Stromal cell of bone marrow (primary cell): Measurements from ENCODE around the gene BID.

Experiments
- DNase-seq: peaks from one replicate; pipeline ENCODE4 v3.0.0-alpha.2; 2012; ENCODE audit warnings: low read depth

BID gene

DNA sequence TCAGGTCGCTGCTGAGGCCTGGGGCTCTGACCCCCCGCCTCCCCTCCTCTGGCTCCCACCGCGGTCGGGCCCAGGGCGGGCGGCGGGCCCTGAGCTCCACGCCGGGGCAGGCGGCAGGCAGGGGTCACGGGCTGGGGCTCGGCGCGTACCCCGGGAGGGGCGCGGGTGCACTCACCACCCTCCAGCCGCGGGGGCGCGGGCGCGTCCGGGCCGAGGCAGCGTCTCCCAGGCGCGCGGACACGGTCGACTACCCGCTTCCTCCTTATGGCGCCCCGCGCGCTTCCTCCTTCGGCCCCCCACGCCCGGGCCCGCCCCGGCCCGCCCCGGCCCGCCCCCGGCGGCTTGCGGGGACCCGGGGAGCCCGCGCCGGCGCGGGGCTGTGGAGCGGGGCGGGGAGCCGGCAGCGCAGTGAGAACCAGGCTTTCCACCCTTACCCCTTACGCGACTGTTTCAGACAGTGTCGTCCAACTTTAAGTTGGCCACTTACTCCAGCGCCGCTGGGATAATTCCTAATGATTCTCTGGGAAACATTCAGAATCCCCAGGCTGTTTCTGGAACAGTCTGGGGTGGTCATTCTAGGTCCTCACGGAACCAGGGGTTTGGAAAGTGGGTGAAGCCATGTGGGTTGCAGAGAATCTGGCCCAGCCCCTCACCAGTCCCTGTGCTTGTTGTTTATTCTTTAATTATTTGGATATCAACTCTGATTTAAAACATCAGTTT lies at the start of gene BID:
BID (minus strand) TSS at position 264 of the 720 bp plus-strand sequence. CDS start 24,353 bp downstream, outside the sequence.
- DNase-seq, result no peak

DNA sequence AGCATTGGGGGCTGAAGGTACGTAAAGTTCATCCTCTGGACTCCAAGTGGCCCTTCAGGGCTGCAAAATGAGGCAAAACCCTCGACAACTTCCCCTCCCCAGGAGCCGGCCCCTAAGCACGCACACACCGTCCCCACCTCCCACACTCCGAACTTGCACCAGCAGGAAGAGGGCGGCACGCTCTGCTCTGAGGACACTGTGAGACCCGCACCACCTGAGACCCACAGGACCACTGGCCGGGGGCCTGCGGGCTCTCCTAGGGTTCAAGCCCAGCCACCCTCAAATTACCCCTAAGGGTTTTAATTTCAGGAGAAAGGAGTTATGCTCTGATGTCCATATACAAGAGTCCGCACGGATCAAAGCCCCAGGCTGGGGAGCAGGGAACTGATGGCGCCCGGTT lies 49.7 kb upstream of the BID start:
- DNase-seq, result no peak

DNA sequence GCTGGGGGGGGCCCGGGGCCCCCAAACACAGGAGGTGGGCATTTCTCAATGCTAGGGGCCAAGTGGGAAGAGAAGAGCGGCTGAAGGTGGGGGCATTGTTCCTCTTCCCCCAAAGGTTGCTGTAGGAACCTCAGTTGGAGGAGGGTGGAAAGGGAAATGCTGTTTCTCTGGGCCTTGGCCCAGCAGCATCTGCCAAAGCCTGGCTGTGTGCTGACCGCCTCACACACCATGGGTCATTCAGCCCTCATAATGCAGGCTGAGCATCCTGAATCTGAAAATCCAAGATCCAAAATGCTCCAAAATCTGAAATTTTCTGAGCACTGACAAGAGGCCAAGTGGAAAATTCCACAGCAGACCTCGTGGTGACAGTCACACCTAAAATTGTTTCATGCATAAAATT lies 49.0 kb upstream of the BID start:
- no peak for DNase-seq

DNA sequence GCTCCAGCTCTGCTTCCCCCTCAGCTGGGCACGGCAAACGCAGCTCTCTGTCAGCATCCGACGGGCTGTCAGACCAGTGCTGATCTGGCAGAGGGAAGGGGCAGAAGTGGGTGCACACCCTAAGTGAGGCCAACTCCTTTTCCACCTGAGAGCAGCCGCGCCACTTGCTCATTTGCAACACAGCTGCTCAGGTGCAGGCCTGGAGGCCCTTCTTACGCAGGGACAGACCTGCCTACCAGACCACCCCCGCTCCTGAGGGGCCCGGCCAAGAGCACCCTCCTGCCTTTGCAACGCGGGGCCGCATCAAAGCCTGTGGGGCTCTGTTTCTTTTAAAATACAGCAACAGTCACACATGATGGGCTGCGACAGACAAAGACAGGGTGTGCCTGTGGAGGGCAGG lies 47.8 kb upstream of the BID start:
- no peak for DNase-seq

DNA sequence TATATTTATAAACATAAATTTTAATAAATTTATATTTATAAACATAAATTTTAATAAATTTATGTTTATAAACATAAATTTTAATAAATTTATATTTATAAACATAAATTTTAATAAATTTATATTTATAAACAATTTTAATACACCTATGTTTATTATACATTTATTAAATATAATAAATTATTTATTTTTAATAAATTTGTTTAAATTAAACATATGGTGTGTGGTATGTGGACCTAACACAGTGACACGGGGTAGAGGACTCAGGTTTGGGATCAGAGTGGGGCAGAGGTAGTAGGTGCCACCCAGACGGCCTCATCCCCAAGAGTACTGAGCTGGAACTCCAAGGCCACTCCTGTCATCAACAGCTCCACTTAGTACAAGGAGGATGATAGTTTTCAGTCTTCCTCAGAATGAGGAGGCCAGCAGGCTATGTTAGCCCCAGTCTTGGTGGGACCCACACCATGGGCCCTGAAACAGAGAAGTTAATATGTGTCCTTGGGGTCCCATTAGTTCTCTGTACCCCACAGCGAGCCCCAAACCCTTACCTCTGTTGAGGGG lies 46.7 kb upstream of the BID start:
- DNase-seq, result no peak

DNA sequence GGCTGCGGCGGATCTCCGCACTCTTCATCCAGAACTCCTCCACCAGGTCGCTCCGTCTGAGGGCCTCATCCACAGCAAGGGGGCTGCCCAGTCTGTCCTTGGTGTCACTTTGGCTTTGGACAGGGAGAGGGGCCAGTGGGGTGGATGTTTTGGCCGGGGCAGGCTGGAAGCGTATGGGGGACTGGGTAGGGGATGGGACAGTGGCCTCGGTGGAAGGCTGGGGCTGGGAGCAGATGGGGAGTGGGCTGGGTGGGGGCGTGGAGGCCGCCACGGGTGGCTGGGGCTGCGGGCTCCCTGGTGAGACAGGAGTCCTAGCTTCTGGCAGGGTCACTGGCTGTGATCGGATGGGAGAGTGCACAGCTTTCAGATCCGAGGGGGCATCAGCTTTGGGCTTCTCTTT lies 44.4 kb upstream of the BID start:
- no peak for DNase-seq

DNA sequence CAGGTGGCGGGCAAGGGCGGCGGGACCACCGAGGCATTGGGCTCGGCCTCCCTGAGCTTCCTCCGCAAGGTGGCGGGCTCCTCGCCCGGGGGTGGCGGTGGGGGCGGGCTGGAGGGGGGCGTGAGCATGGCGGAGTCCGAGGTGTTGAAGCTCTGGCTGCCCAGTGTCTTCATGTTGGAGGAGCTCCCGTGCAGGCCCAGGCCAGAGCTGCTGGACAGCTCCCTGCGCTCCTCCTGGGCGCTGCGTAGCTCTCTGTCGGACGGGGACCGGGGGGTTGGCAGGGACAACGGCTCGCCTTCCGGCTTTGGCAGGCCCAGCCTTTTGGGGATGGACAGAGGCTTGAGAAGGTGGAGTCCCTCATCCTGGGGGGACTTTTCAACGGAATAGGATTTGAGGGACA lies 43.9 kb upstream of the BID start:
- no peak for DNase-seq

DNA sequence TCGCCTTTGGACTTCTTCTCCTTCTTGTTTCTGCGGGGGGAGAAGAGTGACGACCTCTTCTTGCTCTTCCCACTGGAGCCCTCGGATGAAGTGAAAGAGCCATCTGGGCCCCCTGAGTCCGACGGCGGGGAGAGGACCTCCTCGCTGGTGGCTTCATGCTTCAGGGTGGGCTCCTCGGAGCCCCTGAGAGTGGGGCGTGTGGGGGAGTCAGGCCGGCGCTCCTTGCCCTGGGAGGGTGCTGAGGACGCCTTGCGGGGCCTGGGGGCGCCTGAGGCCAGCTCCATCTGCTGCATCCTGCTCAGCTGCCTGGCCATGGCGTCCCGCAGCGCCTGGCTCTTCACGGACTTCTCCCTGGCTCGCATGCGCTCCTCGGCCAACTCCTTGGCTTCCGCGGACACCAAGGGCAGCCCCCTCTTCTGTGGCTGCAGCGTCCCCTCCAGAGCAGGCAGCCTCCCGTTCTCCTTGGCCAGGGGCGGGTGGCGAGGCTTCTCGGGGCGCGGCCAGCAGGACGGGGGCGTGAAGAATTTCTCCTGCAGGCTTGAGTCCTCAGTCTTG lies 43.3 kb upstream of the BID start:
- no peak for DNase-seq

DNA sequence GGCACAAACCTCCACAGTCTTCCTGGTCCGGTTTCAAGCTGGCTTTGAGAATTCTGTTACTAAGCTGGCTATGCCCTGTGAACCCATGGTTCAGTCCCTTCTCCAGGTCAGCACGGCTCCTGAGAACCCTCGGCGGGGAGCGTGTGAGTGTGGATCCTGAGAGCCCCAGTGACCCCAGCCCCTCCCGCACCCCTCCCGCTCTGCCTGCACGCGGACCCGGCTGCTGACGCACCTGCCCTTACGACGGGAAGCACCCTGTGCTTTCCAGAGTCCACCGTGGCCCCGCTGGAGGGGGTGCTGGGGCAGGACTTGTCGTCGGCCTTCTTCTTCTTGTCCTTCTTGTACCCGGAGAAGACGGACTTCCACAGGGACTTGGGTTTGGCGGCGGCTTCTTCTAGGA lies 42.8 kb upstream of the BID start:
- no peak for DNase-seq

DNA sequence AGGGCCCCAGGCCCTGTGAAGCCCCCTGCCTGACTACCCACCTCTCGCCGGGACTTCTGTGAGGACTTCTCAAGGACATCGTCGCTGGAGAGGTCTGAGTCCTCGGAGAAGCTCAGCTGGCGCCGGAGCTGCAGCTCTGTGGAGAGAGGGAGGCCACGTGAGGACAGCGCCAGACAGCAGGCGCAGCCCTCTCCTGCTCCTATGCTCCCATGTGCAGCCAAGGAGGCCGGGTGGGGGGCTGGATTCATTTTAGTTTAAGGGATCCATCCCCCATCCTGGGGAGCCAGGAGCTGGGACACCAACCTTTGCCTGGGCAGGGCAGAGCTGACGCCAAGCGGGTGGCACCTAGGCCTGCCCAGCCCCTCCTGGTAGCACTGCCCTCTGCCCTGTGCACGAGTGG lies 42.4 kb upstream of the BID start:
- no peak for DNase-seq

DNA sequence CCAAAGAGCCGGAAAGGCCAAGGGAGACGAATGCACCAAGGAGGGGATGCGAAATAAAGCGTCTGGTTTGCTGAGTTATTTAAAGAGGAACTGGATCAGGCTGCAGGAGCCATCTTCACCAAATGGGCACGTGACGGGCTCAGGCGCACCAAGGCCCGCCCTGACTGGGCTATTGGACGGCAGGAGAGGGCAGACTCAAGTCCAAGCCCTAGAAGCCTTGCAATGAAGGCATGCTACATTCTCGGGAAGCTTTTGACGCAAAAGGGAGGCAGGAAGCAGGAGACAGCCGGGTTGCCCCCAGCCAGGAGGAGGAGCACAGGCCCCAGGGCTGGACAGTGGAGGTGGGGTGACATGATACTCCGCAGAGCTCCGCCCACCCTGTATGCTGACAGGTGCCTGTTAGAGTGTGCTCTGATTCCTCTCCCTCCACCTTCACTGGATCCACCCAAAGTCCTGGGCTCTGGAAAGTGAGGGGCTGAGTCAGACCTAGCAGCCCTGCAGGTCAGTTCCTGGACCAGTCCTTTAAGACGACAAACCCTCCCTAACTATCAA lies 41.5 kb upstream of the BID start:
- no peak for DNase-seq

DNA sequence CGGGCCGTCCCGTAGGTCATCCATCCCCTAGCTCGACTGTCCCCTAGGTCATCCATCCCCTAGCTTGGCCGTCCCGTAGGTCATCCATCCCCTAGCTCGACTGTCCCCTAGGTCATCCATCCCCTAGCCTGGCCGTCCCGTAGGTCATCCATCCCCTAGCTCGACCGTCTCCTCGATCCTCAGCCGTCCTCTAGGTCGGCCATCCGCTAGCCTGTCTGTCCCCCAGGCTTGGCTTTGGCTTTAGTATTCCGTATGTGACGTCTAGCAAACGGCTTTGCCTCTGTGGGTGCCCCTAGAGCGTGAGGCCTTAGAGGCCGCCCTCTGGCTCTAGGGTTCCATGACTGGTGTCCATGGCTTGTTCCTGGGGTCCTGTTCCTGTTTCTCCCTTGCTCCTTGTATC lies 40.6 kb upstream of the BID start:
- no peak for DNase-seq

DNA sequence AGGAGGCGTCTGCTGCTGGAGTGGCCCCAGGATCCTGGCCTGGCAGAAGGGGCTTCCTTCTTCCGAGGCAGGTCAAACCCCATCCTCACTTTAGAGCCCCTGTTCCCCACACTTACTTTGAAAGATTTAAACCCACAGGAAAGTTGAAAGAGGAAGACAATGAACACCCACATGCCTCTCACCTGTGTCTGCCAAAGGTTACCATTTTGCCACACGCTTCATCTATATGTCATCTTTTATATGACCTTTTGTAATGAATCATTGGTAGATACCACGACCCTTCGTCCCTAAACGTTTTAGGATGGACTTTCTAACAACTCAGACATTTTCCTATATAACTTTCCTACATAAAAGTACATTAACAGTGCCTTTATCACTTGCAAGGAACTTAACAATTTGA lies 39.8 kb upstream of the BID start:
- DNase-seq, result no peak

DNA sequence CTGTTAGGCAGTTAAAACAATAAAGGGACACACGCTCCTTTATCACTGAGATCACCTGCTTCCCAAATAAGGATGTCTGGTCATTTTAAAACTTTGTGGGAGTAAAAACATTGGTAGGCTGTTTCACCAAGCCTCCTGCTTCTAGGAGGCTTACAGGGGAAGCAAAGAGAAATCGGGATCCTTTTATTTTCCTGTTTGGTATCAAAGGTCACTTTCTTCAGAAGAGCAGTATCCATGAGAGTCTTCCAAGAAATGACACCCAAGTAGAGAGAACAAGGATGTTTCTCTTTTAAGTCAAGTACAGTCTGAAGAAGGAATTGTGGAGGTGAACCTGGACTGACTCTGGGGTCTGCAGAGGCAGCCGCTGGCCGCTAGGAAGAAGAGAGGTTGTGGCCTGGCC lies 36.9 kb upstream of the BID start:
- no peak for DNase-seq

DNA sequence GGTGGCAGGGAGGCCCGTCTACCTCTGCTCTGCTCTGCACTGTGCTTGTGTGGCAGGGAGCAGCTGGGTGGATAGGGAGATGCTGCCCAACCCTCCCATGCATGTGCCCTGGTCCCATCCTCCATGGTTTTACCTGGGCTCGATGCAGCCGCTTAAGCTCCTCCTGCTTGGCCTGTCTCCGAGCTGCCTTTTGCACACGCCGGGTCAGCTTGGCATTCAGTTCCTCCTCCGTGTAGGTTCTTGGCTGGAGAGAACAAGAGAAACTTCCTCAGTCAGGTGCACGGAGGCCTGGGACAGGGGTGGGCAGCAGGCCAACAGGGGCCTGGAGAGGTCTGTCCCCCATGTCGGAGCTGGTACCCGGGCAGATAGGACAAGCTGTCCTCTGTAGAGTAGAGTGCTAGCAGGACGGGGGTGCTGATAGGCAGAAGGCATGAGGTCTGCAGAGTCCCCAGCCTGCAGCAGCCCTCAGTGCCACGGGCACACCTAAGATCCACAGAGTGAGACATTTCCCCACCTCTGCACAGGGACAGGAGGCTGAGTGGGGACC lies 36.4 kb upstream of the BID start:
- no peak for DNase-seq

DNA sequence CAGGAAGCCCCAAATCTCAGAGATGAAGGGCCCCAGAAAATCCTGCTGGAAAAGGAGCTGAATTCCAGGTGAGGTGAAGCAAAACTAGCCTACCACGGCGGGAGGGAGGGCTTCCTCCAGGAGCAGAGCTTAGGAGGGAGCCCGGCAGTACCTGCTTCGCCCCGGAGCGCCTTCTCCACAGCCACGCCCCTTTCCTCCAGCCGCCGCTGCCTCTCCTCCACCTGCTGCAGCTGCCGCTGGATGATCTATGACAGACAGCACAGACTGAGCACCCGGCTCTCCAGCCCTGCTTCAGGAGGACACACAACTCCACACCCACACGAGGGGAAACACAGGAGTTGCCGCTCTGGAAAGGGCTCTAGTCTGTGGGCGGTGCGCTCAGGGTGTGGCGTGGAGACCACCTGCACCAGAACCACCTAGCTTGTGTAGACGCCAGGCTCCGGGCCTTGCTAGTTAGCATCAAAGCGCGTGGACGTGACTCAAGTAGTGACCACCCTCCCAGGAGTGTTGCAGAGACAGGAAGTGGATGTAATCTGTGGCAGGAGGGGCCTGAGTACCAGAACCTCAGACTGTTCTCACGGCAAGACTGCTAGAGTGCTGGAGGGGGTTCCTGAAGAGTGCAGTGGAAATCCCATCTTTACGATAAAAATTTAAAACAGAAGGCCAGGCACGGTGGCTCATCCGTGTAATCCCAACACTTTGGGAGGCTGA lies 34.6 kb upstream of the BID start:
- no peak for DNase-seq

DNA sequence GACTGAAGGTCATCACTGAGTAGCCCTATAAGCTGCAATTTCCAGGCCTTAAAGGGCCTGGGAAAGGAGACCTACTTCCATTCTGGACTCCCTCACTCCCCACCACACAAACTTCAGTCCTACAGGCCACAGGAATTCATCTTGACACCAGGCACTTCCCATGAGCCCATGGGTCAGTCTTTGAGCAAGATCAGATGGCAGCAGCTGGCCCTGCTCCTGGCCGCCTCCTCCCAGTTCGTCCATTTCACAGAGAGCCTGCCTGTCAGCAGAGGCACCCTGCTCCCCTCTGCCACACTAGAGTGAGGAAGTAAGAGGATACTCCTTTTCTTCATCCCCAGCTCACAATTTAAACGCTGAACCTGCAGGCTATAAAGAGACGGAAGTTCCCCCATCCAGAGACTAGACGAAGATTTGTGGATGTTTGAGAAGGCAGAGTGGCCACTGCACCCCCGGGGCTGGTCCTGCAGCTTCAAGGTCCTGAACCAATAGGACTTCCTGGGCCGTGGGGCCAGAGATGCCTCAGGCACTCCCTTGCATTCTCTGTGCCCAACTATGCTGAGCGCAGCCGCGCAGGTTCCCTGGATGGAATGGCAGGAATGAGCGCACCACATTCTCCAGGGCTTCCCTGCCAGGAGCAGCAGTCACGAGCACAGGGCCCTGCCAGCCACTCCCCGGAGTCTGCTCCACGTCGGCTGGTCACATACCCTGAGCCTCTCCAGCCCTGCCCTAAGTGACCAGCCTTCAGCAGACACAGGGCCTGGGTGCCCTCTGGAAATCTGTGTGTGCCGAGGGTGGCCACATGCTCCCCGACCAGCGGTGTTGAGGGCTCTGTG lies 33.5 kb upstream of the BID start:
- no peak for DNase-seq

DNA sequence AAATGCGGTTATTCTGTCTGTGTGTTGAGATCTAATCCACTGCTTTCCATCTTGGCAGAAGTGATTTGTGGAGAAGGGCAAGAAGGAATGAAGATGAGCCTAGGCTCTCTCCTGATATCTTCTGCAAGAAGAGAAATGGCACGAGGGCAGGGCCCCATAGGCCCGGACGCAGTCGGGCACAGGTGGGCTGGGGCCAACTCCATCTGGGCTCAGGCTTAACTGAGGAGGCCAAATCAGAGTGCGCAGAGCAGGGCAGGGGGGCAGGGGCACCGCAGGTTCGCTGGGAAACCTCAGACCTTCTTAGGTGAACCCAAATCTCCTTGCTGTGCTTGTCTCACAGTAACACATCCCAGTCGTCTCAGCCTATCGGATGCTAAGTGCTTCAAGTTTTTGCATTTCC lies 32.8 kb upstream of the BID start:
- no peak for DNase-seq

DNA sequence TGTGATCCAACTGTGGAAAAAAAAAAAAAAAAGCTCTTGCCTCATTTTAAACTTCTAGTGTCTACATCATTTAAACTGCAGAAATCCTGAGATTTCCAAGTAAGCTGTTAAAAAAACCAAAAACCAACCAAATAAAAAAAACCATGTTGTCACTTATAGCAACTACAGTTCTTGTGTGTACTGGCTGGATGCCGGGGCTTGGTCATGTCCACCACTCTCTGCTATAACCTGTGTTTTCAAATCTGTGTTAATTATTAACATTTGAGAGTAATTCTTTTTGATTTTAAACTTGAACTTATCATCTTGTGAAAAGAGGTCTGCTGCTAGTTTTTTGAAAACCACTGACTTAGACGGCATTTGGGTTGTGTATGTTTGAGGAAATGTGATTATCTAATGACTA lies 32.2 kb upstream of the BID start:
- no peak for DNase-seq

DNA sequence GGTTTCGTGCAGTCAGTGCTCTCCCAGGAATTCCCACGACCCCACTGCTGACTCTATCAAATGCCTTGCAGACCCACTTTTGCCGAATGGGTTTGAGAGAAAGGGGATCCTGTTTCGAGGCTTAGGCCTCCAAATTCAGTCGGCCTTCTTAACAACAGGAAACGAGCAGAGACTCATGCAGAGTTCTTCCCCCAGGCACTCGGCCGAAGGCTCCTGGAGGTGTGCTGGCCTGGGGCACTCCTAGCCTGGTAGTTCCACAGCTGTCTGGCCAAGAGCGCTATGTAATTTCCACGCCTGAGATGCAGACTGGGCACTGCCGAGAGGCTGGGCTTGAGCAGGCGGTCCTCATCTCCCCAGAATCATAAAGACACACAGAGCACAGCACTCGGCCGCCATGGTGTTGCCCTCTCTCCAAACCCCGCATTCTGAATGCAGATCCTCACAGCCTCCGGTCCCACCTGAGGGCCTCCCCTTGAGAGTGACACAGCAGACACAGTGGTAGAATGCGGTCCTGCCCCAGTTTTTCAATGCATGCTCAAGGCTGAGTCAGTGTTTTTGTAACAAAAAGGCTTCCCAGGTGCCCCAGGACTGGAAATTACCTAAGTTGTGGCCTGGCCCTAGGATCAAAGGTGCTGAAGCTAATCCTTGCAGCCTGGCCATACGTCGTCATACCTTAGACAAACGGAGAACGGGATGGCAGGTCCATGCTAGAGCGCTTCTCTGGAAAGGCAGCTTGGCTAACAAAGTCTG lies 30.2 kb upstream of the BID start:
- DNase-seq, result no peak

DNA sequence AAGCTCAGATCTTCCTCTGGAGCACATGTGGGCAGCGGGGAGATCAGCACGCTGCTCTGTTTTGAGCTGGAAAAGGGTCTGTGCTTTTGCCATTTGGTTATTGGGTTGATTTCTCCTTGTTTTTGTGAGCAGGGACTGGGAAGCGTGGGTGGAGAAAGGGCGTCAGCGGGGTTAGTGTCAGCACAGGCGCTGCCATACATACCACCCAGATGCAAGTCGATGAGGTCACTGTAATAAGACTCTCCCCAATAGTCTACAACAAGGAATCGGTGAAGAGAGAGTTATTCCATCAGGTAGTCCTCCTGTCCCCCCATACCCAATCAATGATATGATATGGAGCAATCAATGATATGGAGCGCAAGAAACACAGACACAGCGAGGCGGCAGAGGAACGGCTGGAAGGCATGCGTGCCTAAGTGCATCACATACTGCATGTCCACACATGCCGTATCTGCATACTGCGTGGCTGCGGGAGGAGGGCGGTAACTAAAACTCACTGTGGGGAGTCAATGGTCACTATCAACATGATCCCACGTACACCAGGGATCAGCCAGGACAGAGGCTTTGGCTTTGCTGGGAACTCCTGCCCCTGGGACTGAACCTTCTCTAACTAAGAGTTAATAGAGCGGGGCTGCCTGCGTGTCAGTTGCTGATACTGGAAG lies 29.5 kb upstream of the BID start:
- DNase-seq, result no peak
